ENCODE data around the gene RPA1.
A peak's percentile ranks its signal among the peaks of the same experiment; 100 is the strongest.

RPA1 gene

DNA sequence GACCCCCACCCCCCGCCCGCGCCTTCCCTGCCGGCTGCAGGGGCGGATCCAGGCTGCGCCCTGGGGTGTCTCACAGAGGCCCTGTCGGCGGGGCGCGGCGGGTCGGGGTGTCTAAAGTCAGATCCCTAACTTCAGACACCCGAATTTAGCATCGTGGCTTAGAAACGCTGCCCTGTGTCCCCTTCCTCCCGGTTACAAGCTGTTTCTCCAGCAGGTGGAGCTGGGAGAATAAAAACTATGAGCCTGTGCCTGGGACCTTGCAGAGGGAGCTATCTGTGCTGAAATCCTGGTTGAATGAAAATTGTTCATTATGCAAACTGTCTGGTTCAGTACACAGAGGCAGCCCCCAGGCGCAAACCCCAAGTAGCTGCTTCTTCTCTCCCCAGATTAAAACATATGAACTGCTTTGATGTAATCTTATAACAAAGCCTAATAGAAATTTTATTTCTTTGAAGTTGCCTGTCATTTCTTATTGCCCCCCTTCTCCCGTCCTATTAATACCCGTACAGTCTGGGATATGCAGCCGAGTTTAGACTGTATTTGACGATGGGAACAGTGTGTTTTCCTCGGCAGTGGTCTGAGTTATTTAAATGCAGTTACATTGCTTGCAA lies 79.0 kb downstream of the RPA1 start:
- DNase-seq (ENCODE audit: low spot score), result peak; percentile 81

DNA sequence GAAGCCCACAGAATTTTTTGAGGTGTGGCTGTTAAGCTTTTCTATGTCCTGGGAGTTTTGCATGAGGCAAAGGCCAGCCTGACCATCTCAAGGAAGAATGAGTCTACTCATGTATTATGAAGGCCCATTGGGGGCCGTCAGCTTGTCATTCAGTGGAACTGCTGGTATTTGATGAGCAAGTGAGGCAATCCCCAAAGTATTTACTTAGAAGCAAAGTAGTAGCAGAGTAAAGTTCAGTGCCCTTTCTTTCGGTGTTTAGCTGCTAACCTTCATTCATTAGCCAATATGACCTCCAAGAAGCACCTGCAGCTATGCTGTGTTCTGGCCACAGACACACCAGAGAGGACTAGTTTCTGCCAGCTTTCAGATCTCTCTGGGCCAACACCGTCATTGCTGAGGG lies 80.2 kb downstream of the RPA1 start:
- DNase-seq (ENCODE audit: low spot score), result no peak

DNA sequence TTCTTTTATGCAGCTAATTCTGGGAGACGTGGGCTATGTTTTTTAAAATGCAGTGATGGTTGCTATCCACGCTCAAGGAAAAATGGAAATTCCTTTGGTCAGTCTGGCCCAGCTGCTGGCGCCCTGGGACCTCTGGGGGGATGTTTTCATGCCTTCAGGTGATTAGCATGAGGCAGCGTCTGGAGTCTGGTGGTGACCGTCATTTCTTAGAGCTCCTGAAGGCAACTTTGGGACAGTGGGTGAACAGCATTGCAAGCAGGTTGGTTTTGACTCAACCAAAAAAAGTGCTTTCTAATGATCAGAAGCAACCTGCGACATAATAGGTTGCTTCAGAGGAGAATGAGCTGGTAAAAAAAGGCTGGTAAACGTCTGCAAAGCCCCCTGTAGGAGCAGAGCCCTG lies 82.3 kb downstream of the RPA1 start:
- DNase-seq (ENCODE audit: low spot score), result no peak

DNA sequence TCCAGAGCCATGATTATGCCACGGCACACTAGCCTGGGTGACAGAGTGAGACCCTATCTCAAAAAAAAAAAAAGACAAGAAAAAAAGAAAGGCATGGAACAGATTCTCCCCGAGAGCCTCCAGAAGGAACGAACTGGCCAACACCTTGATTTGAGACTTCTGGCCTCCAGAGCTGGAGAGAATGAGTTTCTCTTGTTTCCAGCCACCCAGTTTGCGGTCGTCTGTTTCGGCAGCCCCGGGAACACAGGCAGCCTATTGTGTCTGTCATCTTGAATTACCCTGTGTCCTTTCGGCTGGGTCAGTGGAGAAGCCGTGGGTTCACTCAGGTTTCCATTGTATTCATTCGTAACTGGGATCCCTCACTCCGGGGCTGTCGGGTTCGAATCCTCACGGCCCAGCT lies 83.9 kb downstream of the RPA1 start:
- no peak for DNase-seq (ENCODE audit: low spot score)

DNA sequence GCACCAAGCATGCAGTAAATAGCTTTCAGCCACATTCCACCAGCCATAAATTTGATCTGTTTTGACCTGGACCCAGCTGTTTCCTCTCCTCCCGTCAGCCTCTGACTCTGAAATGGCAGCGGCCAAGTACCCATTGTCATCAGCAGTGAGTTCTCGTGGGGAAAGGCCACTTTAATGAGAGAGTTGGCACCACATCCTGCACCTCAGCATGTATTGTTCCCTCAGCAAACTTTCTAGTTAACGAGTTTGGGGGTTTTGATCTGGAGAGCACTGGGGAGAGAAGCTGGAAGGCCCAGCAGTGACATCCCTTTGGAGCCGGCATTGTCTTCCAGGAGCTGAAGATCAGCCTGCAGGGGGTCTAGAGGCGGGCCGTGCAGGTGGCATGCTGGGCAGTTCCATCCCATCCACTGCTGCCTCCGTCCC lies 84.9 kb downstream of the RPA1 start:
- no peak for DNase-seq (ENCODE audit: low spot score)

DNA sequence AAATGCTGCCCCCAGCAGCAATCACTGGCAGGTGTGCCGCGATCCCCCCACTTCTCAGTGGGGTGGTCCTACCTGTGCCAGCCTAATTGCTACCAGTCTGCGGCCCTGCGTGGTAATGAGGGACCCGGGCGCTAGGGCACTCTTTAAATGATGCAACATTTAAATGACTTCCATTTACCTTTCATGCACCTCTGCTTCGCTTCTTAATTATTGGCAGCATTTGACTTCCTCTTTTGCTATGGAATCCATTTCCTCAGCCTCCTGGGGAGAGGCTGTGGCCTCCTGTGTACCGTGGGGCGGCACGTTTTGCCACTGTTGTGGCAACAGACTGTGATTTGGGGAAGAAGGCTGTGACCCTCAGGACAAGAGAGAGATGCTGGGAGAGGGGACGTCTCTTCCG lies 86.1 kb downstream of the RPA1 start:
- DNase-seq (ENCODE audit: low spot score), result no peak

DNA sequence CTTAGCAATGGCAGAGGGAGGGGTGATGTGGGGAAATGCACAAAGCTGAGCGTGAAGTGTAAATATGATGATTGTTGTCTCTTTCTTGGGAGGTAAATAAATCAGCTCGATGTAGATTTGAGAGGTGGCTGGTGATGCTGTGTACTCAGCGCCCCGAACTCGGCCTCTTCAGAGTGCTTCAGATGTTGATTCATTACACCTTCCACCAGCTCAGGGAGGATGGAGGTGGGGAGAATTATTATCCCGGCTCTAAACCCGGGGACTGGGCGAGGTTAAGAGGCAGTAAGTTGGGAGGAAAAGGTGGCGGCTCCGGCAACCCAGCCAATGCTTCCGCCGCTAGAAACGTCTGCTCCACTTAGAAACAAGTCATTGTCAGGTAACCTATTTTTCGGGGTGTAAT lies 86.5 kb downstream of the RPA1 start:
- DNase-seq (ENCODE audit: low spot score), result no peak

DNA sequence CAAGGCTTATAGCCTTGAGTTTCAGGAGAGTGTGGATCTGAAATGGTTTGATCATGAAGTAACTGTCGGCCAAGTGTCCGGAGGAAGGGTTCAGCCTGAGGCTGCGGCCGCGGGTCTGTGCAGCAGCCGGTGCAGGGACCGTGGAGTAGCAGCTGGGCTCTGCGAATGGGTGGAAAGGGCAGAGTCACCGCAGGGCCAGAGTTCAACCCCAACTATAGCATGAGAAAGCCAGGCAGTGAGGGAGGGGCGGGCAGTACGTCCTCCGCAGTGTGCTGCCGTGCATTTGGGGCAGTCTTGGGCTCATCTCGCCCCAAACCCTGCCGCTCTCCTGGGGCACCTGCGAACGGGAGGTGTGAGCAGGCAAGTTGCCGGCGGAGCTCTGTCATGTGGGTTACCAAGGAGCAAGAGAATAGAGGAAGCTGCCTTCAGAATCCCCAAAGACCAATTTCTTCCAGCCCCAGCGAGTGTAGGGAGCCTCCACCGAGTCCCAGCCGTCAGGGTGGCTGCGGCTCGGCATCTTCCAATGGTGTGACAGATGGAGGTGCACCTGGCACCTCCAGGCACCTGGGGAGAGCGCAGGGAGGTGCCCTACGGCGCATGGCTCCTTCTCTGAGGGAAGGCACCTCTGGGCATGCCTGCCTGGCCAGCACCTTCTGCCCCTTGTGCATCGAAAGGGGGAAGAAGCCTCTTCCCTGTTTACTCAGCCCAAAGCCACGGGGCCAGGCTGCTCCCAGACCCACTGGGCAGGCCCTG lies 87.3 kb downstream of the RPA1 start:
- DNase-seq (ENCODE audit: low spot score), result no peak

DNA sequence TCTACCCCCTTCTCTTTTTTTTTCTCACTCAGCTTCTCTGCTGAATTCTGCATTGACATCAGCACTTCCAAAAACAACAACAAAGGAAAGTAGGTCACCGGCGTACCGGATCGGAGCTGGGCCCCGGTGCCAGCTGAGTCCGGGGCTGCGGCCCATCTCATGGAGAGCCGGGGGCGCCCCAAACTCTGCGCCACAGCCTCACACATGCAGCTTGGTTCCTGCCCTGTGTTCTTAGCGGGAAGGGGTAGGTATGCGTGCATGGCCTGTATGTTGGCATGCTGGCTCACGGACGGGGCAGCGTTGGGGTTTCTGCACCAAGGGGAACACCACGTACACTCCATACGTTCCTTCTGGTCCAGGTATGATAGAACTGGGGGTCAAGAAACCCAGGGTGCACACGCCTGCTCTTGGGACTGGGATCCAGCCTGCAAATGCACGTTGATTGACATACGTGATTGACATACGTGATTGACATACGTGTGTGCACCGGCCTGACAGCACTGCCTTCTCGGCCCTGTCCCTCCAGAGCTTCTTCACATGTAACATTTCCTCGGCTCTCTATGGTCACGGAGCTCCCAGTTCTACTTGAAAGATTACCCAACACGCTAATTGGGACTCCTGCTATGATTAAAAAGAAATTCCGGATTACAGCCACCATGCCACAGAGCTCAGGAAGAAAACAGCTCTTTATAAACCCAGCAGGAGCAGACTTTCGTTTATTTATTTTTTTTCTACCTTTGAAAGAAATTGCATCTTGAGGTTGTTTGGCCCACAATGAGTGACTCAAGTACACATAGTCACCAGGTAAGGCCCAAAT lies 88.7 kb downstream of the RPA1 start:
- no peak for DNase-seq (ENCODE audit: low spot score)

DNA sequence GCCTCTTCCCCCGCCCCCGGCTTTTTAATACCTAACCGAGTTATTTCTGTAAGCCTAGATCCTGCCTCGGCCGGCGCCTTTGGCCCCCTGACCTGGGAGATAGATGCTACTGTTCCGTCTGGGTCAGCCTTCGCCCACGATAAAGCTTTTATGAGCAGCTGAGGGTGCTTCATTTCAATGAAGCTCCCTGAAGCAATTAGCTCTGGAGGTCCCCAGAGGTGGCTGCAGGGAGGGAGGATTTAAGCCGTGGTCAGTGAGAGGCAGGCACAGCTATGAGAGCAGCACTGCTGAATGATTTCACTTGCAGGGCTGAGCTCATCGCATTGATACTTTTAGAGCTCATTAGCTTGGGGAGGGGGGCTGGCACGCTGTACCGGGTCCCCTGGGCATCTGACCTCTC lies 89.4 kb downstream of the RPA1 start:
- no peak for DNase-seq (ENCODE audit: low spot score)

DNA sequence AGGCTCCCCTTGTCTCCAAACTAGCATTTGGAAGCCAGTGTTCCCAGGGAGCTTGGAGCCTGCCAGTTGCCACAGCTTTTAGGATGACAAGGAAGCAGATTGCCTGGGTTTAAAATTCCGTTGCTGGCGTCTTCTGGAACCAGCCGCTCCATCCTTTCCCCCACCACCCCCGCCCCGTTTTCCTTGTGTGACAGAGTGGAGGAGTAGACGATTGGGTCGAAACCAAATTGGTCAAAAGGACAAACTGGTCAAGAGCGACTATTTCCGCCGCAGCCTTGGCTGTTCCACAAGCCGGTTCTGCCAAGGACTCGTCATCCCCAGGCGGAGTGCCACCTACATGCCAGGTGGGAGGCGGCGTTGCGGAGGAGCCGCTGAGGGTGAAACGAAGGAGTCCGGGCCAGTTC lies 91.1 kb downstream of the RPA1 start:
- no peak for DNase-seq (ENCODE audit: low spot score)

DNA sequence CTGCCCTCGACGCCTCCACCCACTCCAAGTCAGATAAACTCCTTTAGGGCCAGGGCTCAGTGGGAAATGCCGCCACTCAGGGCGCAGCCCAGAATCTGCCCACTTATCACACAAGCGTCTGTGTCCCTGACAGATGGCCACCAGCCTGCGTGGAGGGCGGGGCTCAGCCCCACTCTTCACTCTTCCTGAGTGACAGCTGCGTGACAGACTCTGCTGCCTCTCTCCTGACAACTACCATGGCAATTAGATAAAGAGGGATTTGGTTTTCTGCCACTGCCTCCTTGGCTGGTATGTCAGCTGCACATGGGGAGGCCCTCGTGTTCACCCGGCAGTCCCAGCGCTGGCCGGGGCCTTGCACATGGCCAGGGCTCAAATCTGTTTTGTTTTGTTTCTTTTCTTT lies 99.2 kb downstream of the RPA1 start:
- no peak for DNase-seq (ENCODE audit: low spot score)

DNA sequence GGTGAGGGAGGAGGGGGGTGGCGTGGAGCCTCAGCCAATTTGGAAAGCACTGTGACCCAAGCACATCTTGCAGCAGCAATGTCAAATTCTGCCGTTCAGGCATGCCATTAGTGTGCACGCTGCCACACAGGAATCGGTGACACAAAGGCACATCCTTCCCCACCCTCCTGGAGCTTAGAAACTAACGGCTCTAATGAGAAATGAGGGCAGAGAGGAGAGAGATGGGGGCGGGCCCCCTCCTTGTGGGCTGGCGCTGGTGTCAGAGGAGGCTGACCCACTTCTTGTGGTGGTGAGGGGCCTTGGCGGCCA lies 100.5 kb downstream of the RPA1 start:
- no peak for DNase-seq (ENCODE audit: low spot score)

DNA sequence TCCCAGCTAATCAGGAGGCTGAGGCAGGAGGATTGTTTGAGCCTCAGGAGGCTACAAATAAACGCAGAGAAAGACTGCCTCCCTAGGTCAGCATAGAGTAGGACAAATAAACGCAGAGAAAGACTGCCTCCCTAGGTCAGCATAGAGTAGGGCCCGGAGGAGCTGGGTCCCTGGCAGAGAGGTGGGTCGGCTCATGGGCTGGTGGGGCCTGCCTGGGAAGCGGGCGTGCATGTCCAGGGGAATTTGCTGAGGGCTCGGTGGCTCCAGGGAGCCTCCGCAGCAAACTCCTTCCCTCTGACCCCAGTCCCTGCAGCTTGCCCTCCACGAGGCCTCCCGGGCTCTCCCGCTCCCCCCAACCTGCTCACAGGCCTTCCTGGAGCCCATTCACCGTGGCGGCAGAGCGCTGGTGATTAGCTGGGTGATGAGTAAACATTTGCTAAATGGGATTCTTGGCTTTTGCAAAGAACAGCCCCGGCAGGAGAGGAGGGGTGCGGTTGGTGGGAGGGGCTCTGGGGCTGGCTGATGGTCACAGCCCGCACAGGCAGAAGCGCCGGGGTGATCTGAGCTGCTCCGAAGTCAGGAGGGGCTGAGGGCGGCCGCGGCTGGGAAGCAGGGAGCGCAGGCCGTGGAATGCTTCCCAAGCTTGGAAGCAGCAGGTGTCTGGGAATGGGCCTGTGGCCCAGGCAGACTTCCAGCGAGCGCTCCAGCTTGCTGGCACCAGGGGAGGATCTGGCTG lies 102.2 kb downstream of the RPA1 start:
- DNase-seq (ENCODE audit: low spot score), result peak; percentile 84

DNA sequence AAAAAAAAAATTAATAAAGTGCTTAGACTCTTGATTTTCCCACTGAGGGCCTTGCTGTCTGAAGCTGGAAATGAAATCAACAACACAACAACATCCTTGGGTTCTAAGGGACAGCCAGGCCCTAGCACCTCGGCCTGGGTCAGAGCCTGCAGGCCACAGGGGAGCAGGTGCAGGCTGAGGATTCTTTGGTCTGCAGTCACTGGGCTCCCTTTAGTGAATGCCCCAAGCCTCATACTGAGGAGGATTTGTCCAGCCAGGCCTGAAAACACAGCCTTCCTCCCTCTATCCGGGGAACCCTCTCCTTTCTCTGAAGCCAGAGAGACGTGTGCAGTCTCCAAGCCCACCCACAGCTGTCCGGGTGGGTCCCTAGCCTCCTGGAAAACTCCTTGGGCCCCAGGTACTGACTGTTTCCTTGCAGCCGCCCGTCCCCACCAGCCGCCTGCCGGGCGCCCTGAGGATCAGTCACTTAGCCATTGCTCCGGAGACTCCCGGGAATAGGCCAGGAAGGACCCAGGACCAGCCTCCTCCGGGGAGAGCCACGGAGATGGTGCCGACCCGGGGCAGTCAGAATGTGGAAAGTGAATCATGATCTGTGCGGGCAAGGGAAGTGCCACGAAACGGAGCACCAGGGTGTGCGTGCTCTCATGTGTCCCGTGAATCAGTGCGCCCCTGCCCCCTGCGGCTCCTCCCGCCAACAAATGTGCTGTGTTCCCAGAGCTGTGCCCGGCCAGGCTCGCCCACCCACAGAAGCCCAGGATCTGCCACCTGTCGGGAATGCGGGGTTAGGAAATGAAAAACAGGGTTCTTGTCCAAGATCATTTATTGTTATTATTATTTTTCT lies 104.3 kb downstream of the RPA1 start:
- no peak for DNase-seq (ENCODE audit: low spot score)

DNA sequence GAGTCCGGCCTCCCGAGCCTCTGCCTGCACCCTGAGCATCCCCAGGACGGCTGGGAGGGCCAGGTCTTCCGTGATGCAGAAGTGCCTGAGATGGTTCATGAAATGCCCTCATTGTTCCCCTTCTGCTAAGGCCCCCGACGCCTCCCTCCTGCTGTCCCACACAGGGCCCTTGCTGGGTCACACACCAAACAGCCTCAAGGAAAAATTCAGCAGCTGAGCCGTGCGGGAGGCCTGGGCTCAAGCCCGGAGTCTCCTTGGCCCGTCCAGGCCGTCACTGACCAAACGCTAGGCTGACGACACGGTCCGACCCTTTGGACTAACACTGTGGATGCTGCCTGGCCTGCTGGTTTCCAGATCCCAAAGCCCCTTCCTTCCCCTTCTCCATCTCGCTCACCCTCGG lies 105.1 kb downstream of the RPA1 start:
- no peak for DNase-seq (ENCODE audit: low spot score)

DNA sequence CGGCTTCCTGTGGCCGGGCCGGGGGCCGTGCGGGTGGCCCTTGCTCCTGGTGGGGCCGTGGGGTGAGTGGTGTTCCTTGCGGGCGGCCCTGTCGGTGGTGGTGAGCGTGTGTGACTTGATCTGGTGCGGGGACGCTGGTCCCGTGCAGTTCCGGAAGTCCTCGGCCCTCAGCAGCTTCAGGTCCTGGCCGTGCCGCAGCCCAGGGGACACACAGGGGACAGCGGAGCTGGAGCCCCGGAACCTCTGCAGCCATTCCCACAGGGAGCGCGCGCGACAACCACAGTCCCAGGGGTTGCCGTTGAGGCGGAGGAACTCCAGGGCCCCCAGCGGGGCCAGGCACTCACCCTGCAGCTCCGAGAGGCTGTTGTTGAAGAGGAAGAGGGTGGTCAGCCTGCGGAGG lies 107.0 kb downstream of the RPA1 start:
- DNase-seq (ENCODE audit: low spot score), result no peak

DNA sequence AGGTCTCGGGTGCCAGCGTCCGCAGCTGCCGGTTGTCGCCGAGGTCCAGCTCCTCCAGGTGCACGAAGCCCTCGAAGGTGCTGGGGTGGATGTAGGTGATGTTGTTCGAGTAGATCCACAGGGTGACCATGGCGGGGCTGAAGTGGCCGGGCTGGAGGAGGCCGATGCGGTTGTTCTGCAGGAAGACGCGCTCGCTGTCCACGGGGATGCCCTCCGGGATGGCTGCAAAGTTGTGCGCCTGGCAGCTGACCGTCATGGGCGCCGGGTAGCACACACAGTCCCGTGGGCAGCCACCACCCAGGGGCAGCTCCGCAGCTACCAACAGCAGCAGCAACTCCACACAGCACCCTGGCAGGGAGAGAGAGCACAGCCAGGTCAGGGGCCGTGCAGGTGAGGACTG lies 107.7 kb downstream of the RPA1 start:
- DNase-seq (ENCODE audit: low spot score), result no peak

DNA sequence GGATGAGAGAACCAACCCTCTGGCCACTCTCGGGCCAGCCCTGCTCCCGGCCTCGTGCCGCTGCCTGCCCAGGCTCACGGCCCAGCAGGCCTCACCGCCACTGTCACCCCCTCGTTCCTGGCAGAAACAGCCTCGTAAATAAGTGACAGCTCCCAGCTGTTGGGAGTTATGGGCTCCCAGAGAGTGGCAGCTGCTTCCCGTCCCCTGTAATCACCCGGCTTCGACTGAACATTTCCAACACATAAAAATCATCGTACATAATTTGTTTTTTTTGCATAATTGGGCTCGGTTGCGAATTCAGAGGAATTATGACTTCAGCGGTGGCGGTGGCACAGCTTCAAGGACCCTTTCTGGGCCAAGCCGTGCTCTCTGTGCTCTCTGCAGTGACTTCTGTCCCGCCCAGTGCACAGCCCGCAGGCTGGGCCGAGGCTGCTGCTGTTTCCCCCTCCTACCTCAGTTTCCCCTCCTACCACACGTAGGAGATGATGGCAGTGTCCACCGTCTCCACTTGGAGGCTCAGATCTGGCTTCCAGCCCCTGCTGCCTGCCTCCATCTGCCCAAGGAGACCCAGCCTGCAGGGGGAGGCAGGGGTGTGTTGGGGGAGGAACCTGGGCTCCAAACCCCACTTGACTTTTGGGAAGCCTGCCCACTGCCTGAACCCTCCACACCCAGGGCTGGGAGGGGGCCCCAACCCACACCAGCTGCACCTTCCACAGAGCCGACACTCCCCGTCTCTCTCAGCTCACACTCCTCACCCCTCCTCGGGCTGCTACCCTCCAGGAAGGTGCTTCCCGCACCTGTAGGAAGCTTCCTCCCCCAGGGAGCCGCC lies 110.4 kb downstream of the RPA1 start:
- no peak for DNase-seq (ENCODE audit: low spot score)

DNA sequence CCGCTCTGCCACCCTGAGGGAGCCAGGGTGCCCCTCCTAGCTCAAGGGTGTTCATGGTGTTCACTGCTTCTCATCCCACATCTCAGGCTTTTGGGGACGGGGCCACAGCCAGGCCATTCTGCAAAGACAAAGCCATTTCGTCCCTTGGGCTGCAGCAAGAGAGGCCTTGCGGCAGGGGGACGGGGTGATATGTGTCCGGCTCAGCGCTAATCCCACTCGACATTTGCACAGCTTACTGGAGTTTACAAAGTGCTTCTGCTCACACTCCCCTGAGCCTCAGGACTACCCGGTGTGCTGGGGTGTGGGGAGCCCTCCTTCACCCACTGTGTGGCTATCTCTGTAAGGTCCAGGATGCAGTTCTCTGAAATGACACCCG lies 111.0 kb downstream of the RPA1 start:
- DNase-seq (ENCODE audit: low spot score), result no peak

Measured in iPS-NIHi11 (cell line).